Mesothelial cell of epicardium (in vitro differentiated cells): ENCODE measurements around the gene RBMS3. TPM values are rescaled to one million over a fixed set of nuclear protein-coding genes. Genes with fewer than 3 reads are reported as not detected.

Experiments
- DNase-seq, 2 experiments: peaks; one replicate each; pipeline ENCODE4 v3.0.0; 2021; ENCODE audit warnings: low spot score in 2 of 2; ENCODE audit not compliant: unreplicated experiment in 2 of 2
- H3K27ac Mint-ChIP-seq: 2 replicates; pipeline ENCODE4 v1.8.0; 2021; ENCODE audit warnings: mixed read lengths
- H3K27me3 Mint-ChIP-seq: 2 replicates; pipeline ENCODE4 v1.8.0; 2021; ENCODE audit warnings: low read depth, mixed read lengths
- H3K36me3 Mint-ChIP-seq: 2 replicates; pipeline ENCODE4 v1.8.0; 2021; ENCODE audit warnings: mixed read lengths
- H3K4me1 Mint-ChIP-seq: 2 replicates; pipeline ENCODE4 v1.8.0; 2021; ENCODE audit warnings: mixed read lengths
- H3K4me3 Mint-ChIP-seq: 2 replicates; pipeline ENCODE4 v1.8.0; 2021; ENCODE audit warnings: mild to moderate bottlenecking, moderate library complexity, mixed read lengths
- H3K9me3 Mint-ChIP-seq: 2 replicates; pipeline ENCODE4 v1.8.0; 2021; ENCODE audit warnings: mixed read lengths
- CTCF ChIP-seq: fragments of 200-600 bp; sonication (generic); IDR thresholded peaks from one replicate; pipeline ENCODE4 v1.5.0; 2021; ENCODE audit warnings: antibody characterized with exemption; ENCODE audit not compliant: unreplicated experiment
- total RNA-seq: library from RNA; stranded (reverse); gene quantifications from 3 replicates; pipeline ENCODE4 v1.2.1, GENCODE V29; 2021

Gene RBMS3
- total RNA-seq, 1 donor from 2014 or later: 42.5 TPM

- Mint-ChIP-seq H3K9me3 (no peaks in the 10 kb centered on the region), H3K4me3 (no peak overlapping the region), H3K4me1 (no peaks in the 10 kb centered on the region), H3K27me3 (no peaks in the 10 kb centered on the region), H3K27ac (no peak overlapping the region), H3K36me3 (no peaks in the 10 kb centered on the region)
- no peak for TF ChIP-seq CTCF
- no peak for DNase-seq
These were observed 13.6 kb upstream of the RBMS3 start for GRCh38 chr3:29267226-29267625.

DNA sequence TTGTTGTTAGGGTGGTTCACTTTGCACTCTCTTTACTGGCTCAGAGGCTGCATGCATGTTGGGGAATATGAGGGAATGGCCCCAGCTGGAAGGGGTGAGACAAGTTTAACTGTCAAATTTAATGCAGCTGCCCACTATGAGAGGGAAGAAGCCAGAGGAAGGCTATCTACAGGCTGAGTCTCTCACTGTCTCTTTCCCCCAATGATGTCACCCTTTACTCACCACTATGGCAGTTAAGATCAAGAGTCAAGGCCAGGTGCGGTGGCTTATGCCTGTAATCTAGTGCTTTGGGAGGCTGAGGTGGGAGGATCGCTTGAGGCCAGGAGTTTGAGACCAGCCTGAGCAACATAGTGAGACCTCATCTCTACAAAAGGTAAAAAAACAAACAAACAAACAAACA is 12.2 kb upstream of the RBMS3 start:
- DNase-seq: no peak
- TF ChIP-seq CTCF: no peak

GRCh38 chr3:29270752-29271151 is 10.1 kb upstream of the RBMS3 start:
- no peaks in the 10 kb centered on the region for H3K4me1 Mint-ChIP-seq
- TF ChIP-seq CTCF: no peak
- H3K9me3 Mint-ChIP-seq: no peaks in the 10 kb centered on the region
- H3K27me3 Mint-ChIP-seq: no peaks in the 10 kb centered on the region
- H3K4me3 Mint-ChIP-seq: no peak overlapping the region
- H3K27ac Mint-ChIP-seq: no peak overlapping the region
- no peaks in the 10 kb centered on the region for H3K36me3 Mint-ChIP-seq
- no peak for DNase-seq

More for the DNA sequence above, 12.2 kb upstream of the RBMS3 start:
- Mint-ChIP-seq H3K36me3 (no peaks in the 10 kb centered on the region), H3K27me3 (no peaks in the 10 kb centered on the region), H3K4me3 (no peak overlapping the region), H3K4me1 (no peaks in the 10 kb centered on the region), H3K9me3 (no peaks in the 10 kb centered on the region), H3K27ac (no peak overlapping the region)

DNA sequence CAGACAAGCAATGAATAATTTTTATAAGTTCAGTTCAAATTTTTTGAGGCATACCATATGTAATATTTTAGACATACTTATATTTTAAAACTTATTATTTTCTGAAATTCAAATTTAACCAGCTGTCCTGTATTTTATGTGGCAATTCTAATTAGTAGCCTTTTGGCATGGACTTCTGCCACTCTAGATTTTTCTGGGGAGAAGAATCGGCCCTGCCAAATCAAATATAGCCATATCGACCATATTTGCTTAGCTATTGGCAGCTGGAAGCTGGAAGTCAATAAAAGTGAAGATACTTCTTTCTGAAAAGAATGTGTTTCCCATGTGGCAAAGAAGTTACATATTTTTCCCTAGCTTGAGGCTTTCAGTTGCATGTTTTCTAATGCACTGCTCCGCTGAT is 9.4 kb upstream of the RBMS3 start:
- DNase-seq: no peak
- no peak overlapping the region for H3K4me3 Mint-ChIP-seq
- TF ChIP-seq CTCF: no peak
- H3K27ac Mint-ChIP-seq: no peak overlapping the region
- no peaks in the 10 kb centered on the region for H3K36me3 Mint-ChIP-seq
- H3K9me3 Mint-ChIP-seq: no peaks in the 10 kb centered on the region
- no peaks in the 10 kb centered on the region for H3K4me1 Mint-ChIP-seq
- no peaks in the 10 kb centered on the region for H3K27me3 Mint-ChIP-seq

DNA sequence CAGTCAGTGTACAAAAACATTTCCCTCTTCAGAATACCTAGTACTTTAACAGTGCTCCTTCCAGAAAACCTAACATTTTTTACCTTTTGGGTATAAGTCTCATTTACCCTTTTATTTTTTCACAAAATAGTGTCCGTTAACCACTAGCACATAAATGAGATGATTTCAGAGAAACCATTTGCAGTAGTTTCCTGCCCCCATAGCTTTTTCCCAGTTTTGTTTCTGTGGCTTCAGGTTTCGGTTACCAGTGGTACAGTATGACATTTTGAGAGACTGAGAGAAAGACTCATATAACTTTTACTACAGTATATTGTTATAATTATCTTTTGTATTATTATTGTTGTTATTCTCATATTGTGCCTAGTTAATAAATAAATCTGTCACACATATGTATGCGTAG is 6.2 kb upstream of the RBMS3 start:
- H3K27ac Mint-ChIP-seq: no peak overlapping the region
- H3K4me1 Mint-ChIP-seq: peaks cover 6% of the 10 kb centered on the region
- TF ChIP-seq CTCF: no peak
- no peaks in the 10 kb centered on the region for H3K9me3 Mint-ChIP-seq
- H3K36me3 Mint-ChIP-seq: no peaks in the 10 kb centered on the region
- H3K27me3 Mint-ChIP-seq: no peaks in the 10 kb centered on the region
- no peak for DNase-seq
- no peak overlapping the region for H3K4me3 Mint-ChIP-seq

DNA sequence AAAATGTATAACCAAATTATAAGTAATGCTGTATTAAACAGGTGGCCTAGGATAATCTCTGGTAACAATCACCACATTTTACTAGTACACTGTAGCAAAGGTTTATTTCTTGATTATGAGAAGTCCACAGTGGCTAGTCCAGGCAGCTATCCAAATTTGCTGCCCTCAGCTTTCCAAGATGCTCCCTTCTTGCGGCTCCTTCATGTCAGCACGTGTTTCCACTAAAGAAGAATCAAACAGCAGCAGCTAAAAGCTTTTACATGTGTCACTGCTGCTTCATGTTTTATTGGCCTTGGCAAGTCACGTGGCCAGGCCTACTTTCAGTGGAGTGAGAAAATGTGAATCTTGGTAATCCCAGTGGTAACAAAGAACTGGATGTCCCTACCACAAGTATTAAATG is 5.6 kb upstream of the RBMS3 start:
- Mint-ChIP-seq H3K4me3 (no peak overlapping the region), H3K27ac (no peak overlapping the region), H3K27me3 (no peaks in the 10 kb centered on the region), H3K4me1 (peaks cover 11% of the 10 kb centered on the region), H3K9me3 (no peaks in the 10 kb centered on the region), H3K36me3 (no peaks in the 10 kb centered on the region)
- DNase-seq: no peak
- no peak for TF ChIP-seq CTCF
